CD4-positive, alpha-beta T cell (primary cell): ENCODE results near the gene CADM2. TPM values are rescaled to one million over a fixed set of nuclear protein-coding genes. Genes with fewer than 3 reads are reported as not detected.
"Not testable (repeated sequence)": the region's sequence is repeated elsewhere in the genome, so short reads cannot be mapped to it uniquely, and the experiment has no call there.

Experiments
- ATAC-seq: fragments of 200-7000 bp; cut with Tn5 transposase; one replicate; pipeline ENCODE4 v1.10.0; 2022; ENCODE audit warnings: mild to moderate bottlenecking; ENCODE audit not compliant: poor library complexity
- CTCF ChIA-PET: fragments of 350-600 bp; sonication (Branson Sonifier 250); formaldehyde crosslinking; loops from one replicate; lab custom pipeline; 2021; ENCODE audit warnings: antibody characterized with exemption, inconsistent platforms; lab: Charles Lee
- POLR2A ChIA-PET: fragments of 350-600 bp; sonication (Branson Sonifier 250); formaldehyde crosslinking; loops from one replicate; lab custom pipeline; 2021; ENCODE audit warnings: antibody characterized with exemption, inconsistent platforms; lab: Charles Lee
- DNase-seq, 14 experiments: peaks; one replicate each; pipeline ENCODE4 v3.0.0-alpha.2; 2013 to 2020; ENCODE audit warnings: mixed read lengths in 2 of 14
- H3K27ac ChIP-seq, 2 donors: one replicate each; pipeline versions ENCODE4 v1.5.1 to v1.7.0; 2013; ENCODE audit warnings: low read length in 2 of 2, low read depth in 1 of 2, mild to moderate bottlenecking in 1 of 2
- H3K27me3 ChIP-seq, 2 experiments: 1 replicate in 1 of 2; 2 replicates in 1 of 2; pipeline versions ENCODE4 v1.6.1 to v1.7.0; 2013; ENCODE audit warnings: low read length in 2 of 2, control low read depth in 1 of 2, mild to moderate bottlenecking in 1 of 2, moderate library complexity in 1 of 2; ENCODE audit not compliant: insufficient read depth in 2 of 2, control insufficient read depth in 1 of 2
- H3K36me3 ChIP-seq: one replicate; pipeline ENCODE4 v1.6.1; 2013; ENCODE audit warnings: low read length, control low read depth; ENCODE audit not compliant: insufficient read depth
- H3K4me1 ChIP-seq: one replicate; pipeline ENCODE4 v1.6.1; 2013; ENCODE audit warnings: low read length, control low read depth; ENCODE audit not compliant: insufficient read depth
- H3K4me3 ChIP-seq: one replicate; pipeline ENCODE4 v1.5.1; 2013; ENCODE audit warnings: mild to moderate bottlenecking, low read length, moderate library complexity
- H3K9me3 ChIP-seq, 2 experiments: 1 replicate in 1 of 2; 2 replicates in 1 of 2; pipeline versions ENCODE4 v1.6.1 to v1.7.0; 2013; ENCODE audit warnings: low read length in 2 of 2, mild to moderate bottlenecking in 2 of 2, control low read depth in 1 of 2, moderate library complexity in 1 of 2; ENCODE audit not compliant: control insufficient read depth in 1 of 2, insufficient read depth in 1 of 2
- H3K27ac Mint-ChIP-seq: one replicate; pipeline ENCODE4 v1.8.0; 2020; ENCODE audit warnings: mixed read lengths
- H3K27me3 Mint-ChIP-seq: one replicate; pipeline ENCODE4 v1.8.0; 2021; ENCODE audit warnings: mixed read lengths
- H3K36me3 Mint-ChIP-seq: one replicate; pipeline ENCODE4 v1.8.0; 2021; ENCODE audit warnings: low read depth, mixed read lengths
- H3K4me1 Mint-ChIP-seq: one replicate; pipeline ENCODE4 v1.8.0; 2021; ENCODE audit warnings: low read depth, mixed read lengths
- H3K4me3 Mint-ChIP-seq: one replicate; pipeline ENCODE4 v1.8.0; 2020; ENCODE audit warnings: mild to moderate bottlenecking, mixed read lengths
- H3K9me3 Mint-ChIP-seq: one replicate; pipeline ENCODE4 v1.8.0; 2020; ENCODE audit warnings: mixed read lengths
- CTCF ChIP-seq: fragments of 200-600 bp; IDR thresholded peaks from one replicate; pipeline ENCODE4 v1.8.0; 2022; ENCODE audit warnings: antibody characterized with exemption, mild to moderate bottlenecking
- intact Hi-C, 2 experiments: fragments of 100-400 bp; cut with DNase I in 1 of 2; cut with micrococcal nuclease in 1 of 2; formaldehyde crosslinking; loops; one replicate each; pipeline versions ENCODE4 v1.15.1 to v1.9.0; 2023 to 2025; cut with DNase I, micrococcal nuclease
- total RNA-seq, 174 experiments: library from RNA in 2 of 174; stranded (reverse) in 2 of 174; gene quantifications; one replicate each; pipeline ENCODE4 v1.2.3 and lab custom pipeline; 2021 to 2026

Gene CADM2
- total RNA-seq, 2 experiments from 2014 or later, result 0.03 to 0.11 TPM

- Histone ChIP-seq H3K4me3 (no peak overlapping the region), H3K9me3 (peaks cover 0 to 5% of the 10 kb centered on the region in 2 experiments), H3K27ac (no peak overlapping the region), H3K4me1 (no peaks in the 10 kb centered on the region), H3K27me3 (no peaks in the 10 kb centered on the region), H3K36me3 (no peaks in the 10 kb centered on the region)
- ChIA-PET CTCF (no interaction called here), POLR2A (no interaction called here)
- no peak for ATAC-seq
- TF ChIP-seq CTCF, result no peak
- Mint-ChIP-seq H3K27ac (no peak overlapping the region), H3K9me3 (peaks cover 2% of the 10 kb centered on the region), H3K4me3 (no peak overlapping the region), H3K27me3 (no peaks in the 10 kb centered on the region), H3K36me3 (no peaks in the 10 kb centered on the region), H3K4me1 (no peaks in the 10 kb centered on the region)
- DNase-seq, result no peak
- intact Hi-C loops, result no loop called here
Observed at GRCh38 chr3:85142626-85143025, 183.8 kb downstream of the CADM2 start.

DNA sequence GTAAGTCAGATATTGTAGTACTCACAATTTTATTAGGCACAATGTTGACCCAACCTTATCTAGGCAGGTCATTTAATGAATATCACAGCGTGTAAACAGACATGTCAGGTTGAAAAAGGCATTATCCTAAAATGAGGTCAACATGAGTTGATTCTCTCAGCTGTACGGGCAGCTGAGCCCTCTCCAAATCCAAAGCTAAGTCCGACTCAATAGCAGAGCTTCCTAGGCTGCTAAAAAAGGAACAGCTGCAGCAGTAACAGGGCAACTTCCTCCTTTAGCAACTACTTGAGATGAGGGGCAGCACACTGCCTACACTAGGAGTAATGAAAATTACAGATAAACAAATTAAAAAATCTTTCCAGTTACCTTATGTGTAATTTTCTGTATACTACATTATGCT is 189.2 kb downstream of the CADM2 start:
- Mint-ChIP-seq H3K4me3 (no peak overlapping the region), H3K27me3 (no peaks in the 10 kb centered on the region), H3K36me3 (no peaks in the 10 kb centered on the region), H3K4me1 (no peaks in the 10 kb centered on the region), H3K9me3 (peaks cover 9% of the 10 kb centered on the region), H3K27ac (no peak overlapping the region)
- Histone ChIP-seq H3K27ac (no peak overlapping the region), H3K27me3 (no peaks in the 10 kb centered on the region), H3K4me1 (no peaks in the 10 kb centered on the region), H3K9me3 (peaks cover 0 to 14% of the 10 kb centered on the region in 2 experiments), H3K36me3 (no peaks in the 10 kb centered on the region), H3K4me3 (no peak overlapping the region)
- POLR2A ChIA-PET, result no interaction called here
- no peak for TF ChIP-seq CTCF
- CTCF ChIA-PET, result no interaction called here
- ATAC-seq (no peak), DNase-seq (no peak)
- intact Hi-C loops, result no loop called here

DNA sequence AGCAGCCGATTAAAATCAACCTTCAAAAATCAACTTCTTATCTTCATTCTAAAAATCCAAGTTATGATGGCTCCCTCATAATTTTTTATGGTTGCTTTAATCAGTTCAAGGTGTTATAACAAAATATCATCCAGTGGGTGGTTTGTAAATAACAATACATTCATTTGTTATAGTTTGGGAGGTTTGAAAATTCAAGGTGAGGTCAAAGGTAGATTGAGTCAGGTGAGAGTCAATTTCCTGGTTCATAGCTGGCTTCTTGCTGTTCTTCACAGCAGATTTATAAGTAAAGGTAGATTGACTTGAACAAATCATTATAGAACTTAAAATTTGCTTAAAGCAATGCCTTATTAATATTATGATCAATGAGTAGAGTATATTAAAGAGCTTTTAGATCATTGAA is 192.8 kb downstream of the CADM2 start:
- Histone ChIP-seq H3K27ac (no peak overlapping the region), H3K27me3 (no peaks in the 10 kb centered on the region), H3K4me3 (no peak overlapping the region), H3K4me1 (no peaks in the 10 kb centered on the region), H3K9me3 (peaks cover 0 to 19% of the 10 kb centered on the region in 2 experiments), H3K36me3 (no peaks in the 10 kb centered on the region)
- no peak overlapping the region for H3K27ac Mint-ChIP-seq
- H3K4me3 Mint-ChIP-seq, result no peak overlapping the region
- no peak for TF ChIP-seq CTCF
- DNase-seq (no peak), ATAC-seq (no peak)
- H3K9me3 Mint-ChIP-seq, result peaks cover 9% of the 10 kb centered on the region
- H3K4me1 Mint-ChIP-seq, result no peaks in the 10 kb centered on the region
- H3K27me3 Mint-ChIP-seq, result no peaks in the 10 kb centered on the region
- CTCF ChIA-PET, result no interaction called here
- intact Hi-C loops, result no loop called here
- no peaks in the 10 kb centered on the region for H3K36me3 Mint-ChIP-seq
- POLR2A ChIA-PET, result no interaction called here

DNA sequence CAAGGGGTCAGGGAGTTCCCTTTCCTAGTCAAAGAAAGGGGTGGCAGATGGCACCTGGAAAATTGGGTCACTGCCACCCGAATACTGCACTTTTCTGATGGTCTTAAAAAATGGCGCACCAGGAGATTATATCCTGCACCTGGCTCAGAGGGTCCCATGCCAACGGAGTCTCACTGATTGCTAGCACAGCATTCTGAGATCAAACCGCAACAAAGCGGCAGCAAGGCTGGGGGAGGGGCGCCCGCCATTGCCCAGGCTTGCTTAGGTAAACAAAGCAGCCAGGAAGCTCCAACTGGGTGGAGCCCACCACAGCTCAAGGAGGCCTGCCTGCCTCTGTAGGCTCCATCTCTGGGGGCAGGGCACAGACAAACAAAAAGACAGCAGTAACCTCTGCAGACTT is 194.5 kb downstream of the CADM2 start:
- ATAC-seq, H3K27ac ChIP-seq, H3K27me3 ChIP-seq, H3K36me3 Mint-ChIP-seq, H3K27me3 Mint-ChIP-seq, H3K4me1 ChIP-seq, H3K9me3 Mint-ChIP-seq, intact Hi-C loops, H3K27ac Mint-ChIP-seq, POLR2A ChIA-PET, CTCF ChIA-PET, DNase-seq, H3K36me3 ChIP-seq, H3K4me3 Mint-ChIP-seq, H3K4me1 Mint-ChIP-seq, H3K4me3 ChIP-seq: not testable (repeated sequence)
- peaks cover 0 to 14% of the 10 kb centered on the region in 2 experiments for H3K9me3 ChIP-seq
